GM12801 (cell line): ENCODE measurements around the gene BYSL.

Experiments
- TF ChIP-seq, protein P1 (sequence below): IDR thresholded peaks from one replicate; pipeline ENCODE4 v1.5.1; 2011; ENCODE audit warnings: control low read depth; ENCODE audit not compliant: insufficient read length; ENCODE audit errors: extremely low read depth

Gene BYSL

GRCh38 chr6:41935685-41936072 is 14.4 kb downstream of the BYSL start:
- TF ChIP-seq, protein P1, sequence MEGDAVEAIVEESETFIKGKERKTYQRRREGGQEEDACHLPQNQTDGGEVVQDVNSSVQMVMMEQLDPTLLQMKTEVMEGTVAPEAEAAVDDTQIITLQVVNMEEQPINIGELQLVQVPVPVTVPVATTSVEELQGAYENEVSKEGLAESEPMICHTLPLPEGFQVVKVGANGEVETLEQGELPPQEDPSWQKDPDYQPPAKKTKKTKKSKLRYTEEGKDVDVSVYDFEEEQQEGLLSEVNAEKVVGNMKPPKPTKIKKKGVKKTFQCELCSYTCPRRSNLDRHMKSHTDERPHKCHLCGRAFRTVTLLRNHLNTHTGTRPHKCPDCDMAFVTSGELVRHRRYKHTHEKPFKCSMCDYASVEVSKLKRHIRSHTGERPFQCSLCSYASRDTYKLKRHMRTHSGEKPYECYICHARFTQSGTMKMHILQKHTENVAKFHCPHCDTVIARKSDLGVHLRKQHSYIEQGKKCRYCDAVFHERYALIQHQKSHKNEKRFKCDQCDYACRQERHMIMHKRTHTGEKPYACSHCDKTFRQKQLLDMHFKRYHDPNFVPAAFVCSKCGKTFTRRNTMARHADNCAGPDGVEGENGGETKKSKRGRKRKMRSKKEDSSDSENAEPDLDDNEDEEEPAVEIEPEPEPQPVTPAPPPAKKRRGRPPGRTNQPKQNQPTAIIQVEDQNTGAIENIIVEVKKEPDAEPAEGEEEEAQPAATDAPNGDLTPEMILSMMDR, result no peak

DNA sequence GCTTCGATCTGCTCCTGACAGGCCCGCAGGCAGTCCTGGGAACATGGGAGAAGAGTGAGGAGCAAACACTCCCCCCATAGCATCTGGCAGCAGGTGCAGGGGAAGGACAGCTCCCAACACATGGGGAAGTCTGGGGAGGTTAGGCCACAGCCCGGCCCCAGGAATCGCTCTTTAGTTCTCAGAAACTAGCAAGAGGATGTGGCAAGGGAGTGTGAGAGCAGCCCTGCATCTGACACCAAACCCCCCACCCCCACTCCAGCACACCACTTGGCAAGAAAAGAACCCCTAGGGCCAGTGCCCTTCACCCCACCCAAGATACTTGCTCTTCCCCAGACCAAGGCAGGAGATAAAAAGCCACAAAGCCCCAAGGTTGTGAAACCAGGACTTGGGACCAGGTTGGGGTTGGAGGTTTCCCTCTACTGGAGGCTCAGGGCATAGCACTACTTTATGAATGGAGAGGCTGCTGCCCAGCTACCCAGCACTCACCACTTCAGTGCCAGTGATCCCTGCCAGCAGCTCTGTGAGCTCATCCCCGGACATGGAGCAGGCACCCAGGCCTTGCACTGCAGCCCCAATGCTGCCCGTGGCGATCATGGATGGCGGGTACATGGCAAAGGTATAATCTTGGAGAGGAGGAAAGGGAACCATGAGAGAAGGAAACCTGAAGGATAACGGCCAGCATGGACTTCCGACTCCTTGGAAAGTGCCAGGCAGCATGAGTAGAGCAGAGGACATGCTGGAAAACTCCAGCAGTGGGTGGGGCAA is 15.0 kb downstream of the BYSL start:
- TF ChIP-seq, protein P1, result no peak

DNA sequence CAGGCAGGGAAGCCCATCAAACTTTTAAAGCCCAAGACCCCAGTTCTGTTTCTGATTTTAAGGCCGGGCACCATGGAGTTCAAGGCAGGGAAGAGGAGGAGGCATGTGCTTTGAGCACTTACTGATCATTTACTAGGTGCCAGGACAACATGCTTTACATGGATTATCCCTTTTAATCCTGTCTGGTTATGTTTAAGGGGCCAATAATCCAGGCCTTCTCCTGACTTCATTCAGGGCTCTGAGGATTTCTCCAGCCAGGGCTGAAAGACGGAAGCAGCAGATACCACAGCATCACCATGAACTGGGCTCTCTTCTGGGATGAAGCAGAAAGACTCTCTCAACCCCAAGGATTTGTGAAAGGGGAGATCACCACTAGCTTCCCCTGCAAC is 16.2 kb downstream of the BYSL start:
- TF ChIP-seq, protein P1, result no peak

DNA sequence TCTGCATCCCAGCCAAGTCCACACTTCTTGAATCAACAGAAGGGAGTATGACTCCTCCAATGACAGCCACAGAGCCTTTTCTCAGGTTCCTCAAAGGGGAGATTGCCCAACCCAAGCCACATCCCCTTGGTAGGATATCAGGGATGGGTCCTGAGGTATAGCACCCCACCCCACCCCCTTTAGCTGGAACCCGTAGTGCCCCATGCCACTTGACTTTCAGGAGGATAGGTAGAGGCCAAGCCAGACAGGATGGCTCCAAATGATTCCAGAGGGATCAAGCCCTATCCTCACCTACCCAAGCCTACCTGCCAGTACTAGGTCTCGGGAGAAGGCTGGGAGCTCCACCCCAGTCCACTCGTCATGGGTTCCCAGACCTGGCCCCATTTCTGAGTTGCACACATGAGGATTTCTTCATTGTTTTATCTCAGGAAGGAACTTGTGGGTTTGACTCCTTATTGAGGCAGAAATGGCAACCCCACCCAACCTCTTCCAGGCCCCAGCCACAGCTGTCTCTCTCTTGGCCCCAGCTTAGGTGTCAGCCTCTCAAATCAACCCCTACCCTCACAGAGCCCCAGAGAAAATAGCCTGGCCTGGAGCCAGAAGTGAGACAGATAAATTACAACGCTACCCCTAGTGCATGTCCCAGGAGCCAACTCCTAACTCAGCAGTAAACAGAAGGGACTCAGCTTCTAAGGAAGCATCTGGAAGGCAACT is 16.7 kb downstream of the BYSL start:
- TF ChIP-seq, protein P1, result no peak

- TF ChIP-seq, protein P1, result no peak
Observed at GRCh38 chr6:41938590-41939175, 17.4 kb downstream of the BYSL start.

DNA sequence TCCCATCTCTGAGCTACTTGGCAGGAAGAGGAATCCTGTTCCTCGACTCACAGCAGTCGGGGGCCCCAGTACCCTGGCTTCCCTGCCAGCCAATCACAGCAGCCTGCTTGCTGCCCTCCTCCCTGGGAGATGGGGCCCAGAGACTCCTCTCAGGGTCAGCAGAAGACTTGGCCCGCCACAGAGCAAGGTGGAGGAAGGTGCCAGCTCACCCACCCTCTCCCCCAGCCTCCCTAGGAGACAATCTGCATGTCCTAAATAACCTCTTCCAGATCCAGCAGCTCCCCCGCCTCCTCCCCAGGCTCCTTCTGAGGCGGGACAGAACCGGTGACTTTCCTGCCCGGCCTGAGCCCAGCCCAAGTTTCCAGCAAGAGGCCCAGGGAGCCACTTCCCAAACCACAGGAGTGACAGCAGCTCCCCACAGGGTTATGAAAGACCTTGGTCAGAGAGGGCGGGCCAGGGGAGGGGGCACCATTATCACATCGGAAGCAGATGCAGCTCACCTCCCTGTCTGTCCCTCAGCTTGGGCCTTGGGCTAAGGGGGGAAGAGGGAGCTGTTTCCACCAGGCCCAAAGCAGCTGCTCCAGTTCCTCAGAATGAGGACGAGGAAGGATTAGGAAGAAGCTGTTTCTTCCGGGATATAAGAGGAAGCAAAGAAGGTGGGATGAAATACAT is 18.0 kb downstream of the BYSL start:
- TF ChIP-seq, protein P1, result no peak
